ENCODE data around the gene GALNT10. TPM values are rescaled to one million over a fixed set of nuclear protein-coding genes. Genes with fewer than 3 reads are reported as not detected.

The GALNT10 gene
- total RNA-seq, 1 experiment from 2014 or later = 27.8 TPM

DNA sequence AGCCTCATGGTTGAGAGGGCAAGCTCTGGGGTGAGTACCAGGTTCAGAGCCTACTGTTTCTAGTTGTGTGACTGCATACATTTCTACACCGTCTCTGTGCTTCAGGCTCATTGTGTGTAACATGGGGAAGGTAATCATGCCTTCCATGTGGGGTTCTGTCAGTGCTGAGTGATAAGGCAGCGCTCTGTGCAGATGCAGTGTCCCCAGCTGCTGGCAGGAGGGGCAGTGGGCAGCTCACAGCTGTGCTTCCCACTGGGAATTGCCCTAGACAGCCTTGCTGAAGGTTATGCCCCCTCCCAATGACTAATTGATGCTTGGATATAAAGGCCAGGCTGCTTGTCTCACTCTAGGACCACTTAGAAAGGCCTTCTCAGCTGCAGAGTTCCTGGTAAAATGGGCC lies 133.5 kb downstream of the GALNT10 start:
- ATAC-seq (no peak), DNase-seq (ENCODE audit: low read depth, low spot score) (no peak)
- no peaks in the 10 kb centered on the region for H3K4me1 ChIP-seq (ENCODE audit: control insufficient read depth in 1 of 2, insufficient read depth in 2 of 2, low read length in 2 of 2)
- no peak overlapping the region for H3K4me2 ChIP-seq (ENCODE audit: low read length)
- intact Hi-C loops (cut with micrococcal nuclease) = no loop called here
- no peak overlapping the region for H3K27ac ChIP-seq (ENCODE audit: low read depth, low read length)
- H3K4me3 ChIP-seq (replicated peaks in 1 of 2; ENCODE audit: low read depth in 1 of 2, low read length in 2 of 2) = no peak overlapping the region
- no peaks in the 10 kb centered on the region for H3K79me2 ChIP-seq (ENCODE audit: insufficient read depth, low read length)
- ChIA-PET POLR2A (no interaction called here), CTCF (no interaction called here), RAD21 (ENCODE audit: low non-redundant PET in 1 of 2, low total read pairs in 2 of 2, uncharacterized antibody in 2 of 2, unreplicated experiment in 2 of 2) (no interaction called here)
- TF ChIP-seq EGR1 (IDR thresholded peaks at IDR 0.05; ENCODE audit: low read depth) (no peak), ZFX (IDR thresholded peaks at IDR 0.05) (no peak), CEBPB (IDR thresholded peaks at IDR 0.05; ENCODE audit: low read depth) (no peak), SP1 (IDR thresholded peaks at IDR 0.05; ENCODE audit: low read depth) (no peak), EZH2 (IDR thresholded peaks at IDR 0.05) (no peak), SIN3A (IDR thresholded peaks at IDR 0.05; ENCODE audit: low read depth) (no peak)
- TF ChIP-seq, protein P1, sequence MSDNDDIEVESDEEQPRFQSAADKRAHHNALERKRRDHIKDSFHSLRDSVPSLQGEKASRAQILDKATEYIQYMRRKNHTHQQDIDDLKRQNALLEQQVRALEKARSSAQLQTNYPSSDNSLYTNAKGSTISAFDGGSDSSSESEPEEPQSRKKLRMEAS (IDR thresholded peaks at IDR 0.05) = no peak
- TF ChIP-seq, protein P2, sequence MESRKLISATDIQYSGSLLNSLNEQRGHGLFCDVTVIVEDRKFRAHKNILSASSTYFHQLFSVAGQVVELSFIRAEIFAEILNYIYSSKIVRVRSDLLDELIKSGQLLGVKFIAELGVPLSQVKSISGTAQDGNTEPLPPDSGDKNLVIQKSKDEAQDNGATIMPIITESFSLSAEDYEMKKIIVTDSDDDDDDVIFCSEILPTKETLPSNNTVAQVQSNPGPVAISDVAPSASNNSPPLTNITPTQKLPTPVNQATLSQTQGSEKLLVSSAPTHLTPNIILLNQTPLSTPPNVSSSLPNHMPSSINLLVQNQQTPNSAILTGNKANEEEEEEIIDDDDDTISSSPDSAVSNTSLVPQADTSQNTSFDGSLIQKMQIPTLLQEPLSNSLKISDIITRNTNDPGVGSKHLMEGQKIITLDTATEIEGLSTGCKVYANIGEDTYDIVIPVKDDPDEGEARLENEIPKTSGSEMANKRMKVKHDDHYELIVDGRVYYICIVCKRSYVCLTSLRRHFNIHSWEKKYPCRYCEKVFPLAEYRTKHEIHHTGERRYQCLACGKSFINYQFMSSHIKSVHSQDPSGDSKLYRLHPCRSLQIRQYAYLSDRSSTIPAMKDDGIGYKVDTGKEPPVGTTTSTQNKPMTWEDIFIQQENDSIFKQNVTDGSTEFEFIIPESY (IDR thresholded peaks at IDR 0.05; ENCODE audit: extremely low read depth, insufficient replicate concordance, low read length) = no peak
- no peaks in the 10 kb centered on the region for H3K9me3 ChIP-seq (ENCODE audit: control insufficient read depth in 1 of 2, insufficient read depth in 1 of 2, low read depth in 1 of 2, low read length in 2 of 2)
- no peaks in the 10 kb centered on the region for H3K27me3 ChIP-seq (ENCODE audit: insufficient read depth, low read length)
- no peaks in the 10 kb centered on the region for H4K20me1 ChIP-seq (ENCODE audit: insufficient read depth)
- no peaks in the 10 kb centered on the region for H3K36me3 ChIP-seq (ENCODE audit: control insufficient read depth in 1 of 2, insufficient read depth in 2 of 2, low read length in 2 of 2)
- H2AFZ ChIP-seq (ENCODE audit: low read depth, low read length, poor library complexity, severe bottlenecking) = no peak overlapping the region
- no peaks in the 10 kb centered on the region for H3K9me2 ChIP-seq (ENCODE audit: insufficient read depth)
- no peak overlapping the region for H3K9ac ChIP-seq (ENCODE audit: low read length)
- no TSS peak for BruUV-seq (replicated peaks)

DNA sequence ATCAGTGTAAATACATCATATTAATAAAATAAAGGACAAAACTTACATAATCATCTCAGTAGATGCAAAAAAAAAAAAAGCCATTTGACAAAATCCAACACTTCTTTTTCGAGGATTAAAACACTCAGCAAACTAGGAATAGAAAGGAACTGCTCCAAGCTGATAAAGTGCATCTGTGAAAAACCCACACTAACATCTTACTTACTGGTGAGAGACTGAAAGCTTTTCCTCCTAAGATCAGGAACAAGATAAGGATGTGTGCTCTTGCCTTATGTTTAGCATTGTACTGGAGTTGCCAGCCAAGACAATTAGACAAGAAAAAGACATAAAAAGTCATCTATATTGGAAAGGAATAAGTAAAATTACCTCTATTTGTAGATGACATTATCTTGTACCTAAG lies 135.0 kb downstream of the GALNT10 start:
- intact Hi-C loops (cut with micrococcal nuclease) = no loop called here
- Histone ChIP-seq H3K4me3 (replicated peaks in 1 of 2; ENCODE audit: low read depth in 1 of 2, low read length in 2 of 2) (no peak overlapping the region), H3K9ac (ENCODE audit: low read length) (no peak overlapping the region), H3K9me3 (ENCODE audit: control insufficient read depth in 1 of 2, insufficient read depth in 1 of 2, low read depth in 1 of 2, low read length in 2 of 2) (no peaks in the 10 kb centered on the region), H2AFZ (ENCODE audit: low read depth, low read length, poor library complexity, severe bottlenecking) (no peak overlapping the region), H3K4me2 (ENCODE audit: low read length) (no peak overlapping the region), H4K20me1 (ENCODE audit: insufficient read depth) (no peaks in the 10 kb centered on the region), H3K4me1 (ENCODE audit: control insufficient read depth in 1 of 2, insufficient read depth in 2 of 2, low read length in 2 of 2) (no peaks in the 10 kb centered on the region), H3K27me3 (ENCODE audit: insufficient read depth, low read length) (no peaks in the 10 kb centered on the region), H3K36me3 (ENCODE audit: control insufficient read depth in 1 of 2, insufficient read depth in 2 of 2, low read length in 2 of 2) (no peaks in the 10 kb centered on the region), H3K27ac (ENCODE audit: low read depth, low read length) (no peak overlapping the region), H3K9me2 (ENCODE audit: insufficient read depth) (no peaks in the 10 kb centered on the region), H3K79me2 (ENCODE audit: insufficient read depth, low read length) (no peaks in the 10 kb centered on the region)
- CTCF ChIA-PET = no interaction called here
- DNase-seq (ENCODE audit: low read depth, low spot score) (no peak), ATAC-seq (no peak)
- BruUV-seq (replicated peaks) = no TSS peak
- POLR2A ChIA-PET = no interaction called here
- TF ChIP-seq TCF7L2 (IDR thresholded peaks at IDR 0.05; ENCODE audit: borderline replicate concordance, extremely low read depth, insufficient read depth, insufficient read length) = no peak
- TF ChIP-seq, protein P3, sequence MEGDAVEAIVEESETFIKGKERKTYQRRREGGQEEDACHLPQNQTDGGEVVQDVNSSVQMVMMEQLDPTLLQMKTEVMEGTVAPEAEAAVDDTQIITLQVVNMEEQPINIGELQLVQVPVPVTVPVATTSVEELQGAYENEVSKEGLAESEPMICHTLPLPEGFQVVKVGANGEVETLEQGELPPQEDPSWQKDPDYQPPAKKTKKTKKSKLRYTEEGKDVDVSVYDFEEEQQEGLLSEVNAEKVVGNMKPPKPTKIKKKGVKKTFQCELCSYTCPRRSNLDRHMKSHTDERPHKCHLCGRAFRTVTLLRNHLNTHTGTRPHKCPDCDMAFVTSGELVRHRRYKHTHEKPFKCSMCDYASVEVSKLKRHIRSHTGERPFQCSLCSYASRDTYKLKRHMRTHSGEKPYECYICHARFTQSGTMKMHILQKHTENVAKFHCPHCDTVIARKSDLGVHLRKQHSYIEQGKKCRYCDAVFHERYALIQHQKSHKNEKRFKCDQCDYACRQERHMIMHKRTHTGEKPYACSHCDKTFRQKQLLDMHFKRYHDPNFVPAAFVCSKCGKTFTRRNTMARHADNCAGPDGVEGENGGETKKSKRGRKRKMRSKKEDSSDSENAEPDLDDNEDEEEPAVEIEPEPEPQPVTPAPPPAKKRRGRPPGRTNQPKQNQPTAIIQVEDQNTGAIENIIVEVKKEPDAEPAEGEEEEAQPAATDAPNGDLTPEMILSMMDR (IDR thresholded peaks at IDR 0.05 in 2 of 3, conservative IDR thresholded peaks at IDR 0.05 in 1 of 3; ENCODE audit: borderline replicate concordance in 1 of 3, insufficient read depth in 1 of 3, low read depth in 2 of 3, low read length in 2 of 3) = no peak
- TF ChIP-seq SP1 (IDR thresholded peaks at IDR 0.05; ENCODE audit: low read depth) = no peak
- TF ChIP-seq, protein P4, sequence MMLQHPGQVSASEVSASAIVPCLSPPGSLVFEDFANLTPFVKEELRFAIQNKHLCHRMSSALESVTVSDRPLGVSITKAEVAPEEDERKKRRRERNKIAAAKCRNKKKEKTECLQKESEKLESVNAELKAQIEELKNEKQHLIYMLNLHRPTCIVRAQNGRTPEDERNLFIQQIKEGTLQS (IDR thresholded peaks at IDR 0.05) = no peak
- RAD21 ChIA-PET (ENCODE audit: low non-redundant PET in 1 of 2, low total read pairs in 2 of 2, uncharacterized antibody in 2 of 2, unreplicated experiment in 2 of 2) = no interaction called here

Measured in HCT116 (cell line).